IMR-90 (cell line): ENCODE results near the gene FLT3. TPM values are rescaled to one million over a fixed set of nuclear protein-coding genes. Genes with fewer than 3 reads are reported as not detected.
A peak's percentile ranks its signal among the peaks of the same experiment; 100 is the strongest.

Experiments used
- ATAC-seq: fragments of 200-7000 bp; cut with Tn5 transposase; 2 replicates; pipeline ENCODE4 v1.9.1; 2020; ENCODE audit warnings: low read depth, mild to moderate bottlenecking, moderate library complexity
- BruUV-seq: library from RNA; stranded (reverse); fragments of 400-500 nt; replicated peaks from 2 replicates; lab custom pipeline; 2021; lab: Mats Ljungman, UMichigan
- CTCF ChIA-PET: fragments of 300-600 bp; formaldehyde crosslinking; extraction: SDS; loops from one replicate; lab custom pipeline; 2021; ENCODE audit warnings: antibody characterized with exemption; lab: Yijun Ruan, JAX
- POLR2A ChIA-PET: fragments of 300-600 bp; sonication (Branson Sonifier 250); formaldehyde crosslinking; loops from one replicate; lab custom pipeline; 2022; ENCODE audit warnings: antibody characterized with exemption; ENCODE audit not compliant: unreplicated experiment; lab: Charles Lee
- DNase-seq: peaks from one replicate; pipeline ENCODE4 v3.0.0; 2013
- H2AFZ ChIP-seq: replicated peaks from 2 replicates; pipeline ENCODE3; 2013; ENCODE audit warnings: low read length, mild to moderate bottlenecking; ENCODE audit not compliant: poor library complexity
- H2AK5ac ChIP-seq: 2 replicates; pipeline ENCODE4 v1.6.1; 2013; ENCODE audit warnings: low read depth, low read length, inconsistent platforms
- H2AK9ac ChIP-seq: replicated peaks from 2 replicates; pipeline ENCODE3; 2013; ENCODE audit warnings: mild to moderate bottlenecking, low read depth, low read length, moderate library complexity; ENCODE audit not compliant: poor library complexity
- H2BK120ac ChIP-seq: 2 replicates; pipeline ENCODE4 v1.6.1; 2013; ENCODE audit warnings: low read depth, low read length, inconsistent platforms
- H2BK15ac ChIP-seq: 3 replicates; pipeline ENCODE4 v1.6.1; 2013; ENCODE audit warnings: low read depth, low read length, inconsistent platforms
- H2BK20ac ChIP-seq: 2 replicates; pipeline ENCODE4 v1.6.1; 2013; ENCODE audit warnings: low read depth, mild to moderate bottlenecking, inconsistent platforms, low read length, moderate library complexity
- H2BK5ac ChIP-seq: 2 replicates; pipeline ENCODE4 v1.6.1; 2013; ENCODE audit warnings: mild to moderate bottlenecking, low read depth, low read length, inconsistent platforms; ENCODE audit not compliant: poor library complexity, severe bottlenecking
- H3K14ac ChIP-seq: replicated peaks from 2 replicates; pipeline ENCODE4 v1.6.1; 2013; ENCODE audit warnings: low read depth, low read length, inconsistent platforms
- H3K18ac ChIP-seq: 2 replicates; pipeline ENCODE4 v1.6.1; 2013; ENCODE audit warnings: low read depth, low read length, control low read depth
- H3K23ac ChIP-seq: 2 replicates; pipeline ENCODE4 v1.6.1; 2013; ENCODE audit warnings: low read depth, low read length, inconsistent platforms
- H3K27ac ChIP-seq: 2 replicates; pipeline ENCODE4 v1.5.1; 2013; ENCODE audit warnings: mild to moderate bottlenecking, control low read depth, low read length; ENCODE audit not compliant: insufficient read depth
- H3K27me3 ChIP-seq: 2 replicates; pipeline ENCODE4 v1.6.1; 2013; ENCODE audit warnings: low read length; ENCODE audit not compliant: control insufficient read depth, insufficient read depth
- H3K36me3 ChIP-seq: 2 replicates; pipeline ENCODE4 v1.6.1; 2013; ENCODE audit warnings: low read length, mixed read lengths; ENCODE audit not compliant: control insufficient read depth, insufficient read depth
- H3K4ac ChIP-seq: 2 replicates; pipeline ENCODE4 v1.6.1; 2013; ENCODE audit warnings: low read depth, low read length, inconsistent platforms
- H3K4me1 ChIP-seq: 2 replicates; pipeline ENCODE4 v1.6.1; 2013; ENCODE audit warnings: low read length, mixed read lengths; ENCODE audit not compliant: control insufficient read depth, insufficient read depth
- H3K4me2 ChIP-seq: 2 replicates; pipeline ENCODE4 v1.6.1; 2013; ENCODE audit warnings: low read depth, mild to moderate bottlenecking, control low read depth, low read length, moderate library complexity
- H3K4me3 ChIP-seq: 2 replicates; pipeline ENCODE4 v1.5.1; 2013; ENCODE audit warnings: low read depth, mild to moderate bottlenecking, control low read depth, low read length, moderate library complexity; ENCODE audit not compliant: insufficient read depth
- H3K56ac ChIP-seq: 2 replicates; pipeline ENCODE4 v1.6.1; 2013; ENCODE audit warnings: low read length, inconsistent platforms; ENCODE audit not compliant: insufficient read depth; ENCODE audit errors: extremely low read depth
- H3K79me1 ChIP-seq, 2 experiments: 2 replicates each; pipeline ENCODE4 v1.6.1; 2013; ENCODE audit warnings: low read length in 2 of 2, inconsistent platforms in 1 of 2, low read depth in 1 of 2
- H3K9ac ChIP-seq: 2 replicates; pipeline ENCODE4 v1.6.1; 2013; ENCODE audit warnings: low read depth, low read length, control low read depth
- H3K9me1 ChIP-seq: 2 replicates; pipeline ENCODE4 v1.6.1; 2013; ENCODE audit warnings: low read length, inconsistent platforms; ENCODE audit not compliant: insufficient read depth
- H3K9me3 ChIP-seq: 2 replicates; pipeline ENCODE4 v1.6.1; 2013; ENCODE audit warnings: low read length; ENCODE audit not compliant: control insufficient read depth, insufficient read depth
- H4K20me1 ChIP-seq: 2 replicates; pipeline ENCODE4 v1.6.1; 2013; ENCODE audit warnings: low read length, inconsistent platforms; ENCODE audit not compliant: insufficient read depth
- H4K5ac ChIP-seq: 2 replicates; pipeline ENCODE4 v1.6.1; 2013; ENCODE audit warnings: mild to moderate bottlenecking, low read depth, low read length, control low read depth
- H4K8ac ChIP-seq, 2 experiments: 2 replicates each; pipeline ENCODE4 v1.6.1; 2013; ENCODE audit warnings: low read depth in 2 of 2, low read length in 2 of 2, control low read depth in 1 of 2, inconsistent platforms in 1 of 2
- H4K91ac ChIP-seq: 2 replicates; pipeline ENCODE4 v1.6.1; 2013; ENCODE audit warnings: low read depth, low read length, inconsistent platforms; ENCODE audit not compliant: insufficient read depth
- BHLHE40 ChIP-seq: fragments of 150-350 bp; IDR thresholded peaks from 2 replicates; pipeline ENCODE4 v1.6.1; 2016; ENCODE audit warnings: mild to moderate bottlenecking, low read depth, low read length
- NFE2L2 ChIP-seq: fragments of 150-350 bp; IDR thresholded peaks from 2 replicates; pipeline ENCODE4 v1.6.1; 2016; ENCODE audit warnings: low read depth, mild to moderate bottlenecking, low read length
- WGBS, 2 experiments: methylation state at CpG; one replicate each; pipeline versions ENCODE4 v1.1.5 to v1.1.7; 2013; ENCODE audit warnings: missing lambda C conversion rate in 2 of 2; ENCODE audit not compliant: insufficient read length in 1 of 2; ENCODE audit errors: extremely low coverage in 2 of 2; 5-methylcytosine and 5-hydroxymethylcytosine counted together
- dilution Hi-C: fragments of 300-500 bp; cut with HindIII; formaldehyde crosslinking; loops from one replicate; pipeline ENCODE4 v1.14.3; 2018; ENCODE audit warnings: low sequenced_read_pairs; ENCODE audit not compliant: unreplicated experiment
- in situ Hi-C: fragments of 300-500 bp; cut with MboI; formaldehyde crosslinking; loops from 3 replicates; pipeline ENCODE4 v1.14.3; 2019; ENCODE audit warnings: low sequenced_read_pairs, inconsistent platforms, mixed read lengths
- intact Hi-C: fragments of 100-400 bp; cut with micrococcal nuclease; formaldehyde crosslinking; loops from 2 replicates; pipeline ENCODE4 v1.10.0; 2022
- polyA plus RNA-seq, 3 experiments: library from polyadenylated mRNA; depleted of rRNA; stranded (reverse); fragments of >200 nt; gene quantifications; 2 replicates each; pipeline ENCODE4 v1.2.3, GENCODE V29; 2012; ENCODE audit warnings: low replicate concordance in 1 of 3
- total RNA-seq: library from RNA; depleted of rRNA; stranded (reverse); fragments of >200 nt; gene quantifications from 2 replicates; pipeline ENCODE4 v1.2.3, GENCODE V29; 2012

Gene FLT3
- total and polyA plus RNA-seq, 2 of the 4 experiments (the other 2 are of a cell fraction) = not detected

- no peak overlapping the region for H2AK5ac ChIP-seq
- no peak overlapping the region for H4K5ac ChIP-seq
- no peak for TF ChIP-seq BHLHE40
- no peak for TF ChIP-seq NFE2L2
- POLR2A ChIA-PET = no interaction called here
- no CpG with 5 or more reads among the region's 6 CpGs for WGBS, 2 experiments
- no peak overlapping the region for H3K27ac ChIP-seq
- H3K4me3 ChIP-seq = no peak overlapping the region
- no peak overlapping the region for H3K23ac ChIP-seq
- intact Hi-C loops (no loop called here), dilution Hi-C loops (no loop called here), in situ Hi-C loops (no loop called here)
- H2AFZ ChIP-seq = no peak overlapping the region
- H4K8ac ChIP-seq = no peak overlapping the region
- no peak overlapping the region for H3K9ac ChIP-seq
- H3K14ac ChIP-seq = no peak overlapping the region
- H3K56ac ChIP-seq = no peak overlapping the region
- no peak overlapping the region for H3K4me2 ChIP-seq
- no peaks in the 10 kb centered on the region for H3K36me3 ChIP-seq
- H3K4me1 ChIP-seq = no peaks in the 10 kb centered on the region; the same call in 1 of the 2 replicates
- no peak overlapping the region for H2BK5ac ChIP-seq
- H3K79me1 ChIP-seq = no peaks in the 10 kb centered on the region
- H2BK20ac ChIP-seq = no peak overlapping the region
- H3K27me3 ChIP-seq = peaks cover 8% of the 10 kb centered on the region; the same call in 1 of the 2 replicates
- ATAC-seq (no peak), DNase-seq (peak; percentile 21)
- CTCF ChIA-PET = interaction anchor here (0.5 to 1.0 kb wide), 2 partner anchors 15 to 544 kb away, joined by 3 read pairs; no protein-coding TSS in a partner anchor
- no peak overlapping the region for H3K4ac ChIP-seq
- no peak overlapping the region for H2BK15ac ChIP-seq
- no peak overlapping the region for H2BK120ac ChIP-seq
- H4K91ac ChIP-seq = no peak overlapping the region
- H3K18ac ChIP-seq = no peak overlapping the region
- no peaks in the 10 kb centered on the region for H3K9me3 ChIP-seq
- no peaks in the 10 kb centered on the region for H4K20me1 ChIP-seq
- no TSS peak for BruUV-seq
- no peaks in the 10 kb centered on the region for H3K9me1 ChIP-seq
- no peak overlapping the region for H2AK9ac ChIP-seq
Measured at GRCh38 chr13:28002886-28003698, 97.3 kb downstream of the FLT3 start.
